ENCODE results near the gene NTSR1.

NTSR1 gene

GRCh38 chr20:62742550-62742949 lies 33.9 kb downstream of the NTSR1 start:
- DNase-seq, result no peak

DNA sequence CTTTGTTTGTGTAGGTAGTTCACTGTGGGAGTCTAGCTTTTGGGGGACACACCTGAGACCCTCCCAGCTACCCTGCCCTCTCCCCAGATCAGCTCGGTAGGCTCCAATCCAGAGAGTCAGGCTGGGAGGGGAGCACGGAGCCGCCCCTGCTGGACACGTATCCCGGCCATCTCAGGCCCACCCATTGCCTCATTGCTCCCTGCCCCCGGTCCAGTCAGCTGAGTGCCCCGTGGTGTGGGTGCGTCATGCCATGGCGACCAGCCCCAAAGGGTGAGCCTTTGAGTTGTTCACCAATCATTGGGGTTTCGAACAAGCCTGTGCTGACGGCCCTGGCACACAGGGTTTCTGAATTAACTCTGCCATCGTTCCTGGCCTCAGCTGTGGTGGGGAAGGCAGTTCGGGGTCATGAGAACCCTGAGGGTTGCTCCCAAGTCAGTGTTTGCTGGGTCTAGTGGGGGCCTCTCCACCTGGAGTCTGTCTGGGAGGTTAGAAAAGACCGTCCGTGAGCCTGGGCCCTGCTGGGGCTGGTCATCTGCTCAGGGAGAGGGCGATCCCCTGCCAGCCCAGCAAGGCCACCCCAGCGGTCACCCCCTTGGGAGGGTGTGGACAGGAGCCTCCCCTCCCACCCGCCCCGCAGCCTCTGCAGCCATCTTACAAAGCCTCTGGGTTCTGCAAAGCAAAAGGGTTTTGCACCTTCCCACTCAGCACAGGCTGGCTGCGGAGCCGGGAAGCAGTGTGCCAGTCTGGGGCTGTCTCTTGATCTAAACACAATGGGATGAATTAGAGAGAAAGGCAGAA lies 34.5 kb downstream of the NTSR1 start:
- DNase-seq, result no peak

DNA sequence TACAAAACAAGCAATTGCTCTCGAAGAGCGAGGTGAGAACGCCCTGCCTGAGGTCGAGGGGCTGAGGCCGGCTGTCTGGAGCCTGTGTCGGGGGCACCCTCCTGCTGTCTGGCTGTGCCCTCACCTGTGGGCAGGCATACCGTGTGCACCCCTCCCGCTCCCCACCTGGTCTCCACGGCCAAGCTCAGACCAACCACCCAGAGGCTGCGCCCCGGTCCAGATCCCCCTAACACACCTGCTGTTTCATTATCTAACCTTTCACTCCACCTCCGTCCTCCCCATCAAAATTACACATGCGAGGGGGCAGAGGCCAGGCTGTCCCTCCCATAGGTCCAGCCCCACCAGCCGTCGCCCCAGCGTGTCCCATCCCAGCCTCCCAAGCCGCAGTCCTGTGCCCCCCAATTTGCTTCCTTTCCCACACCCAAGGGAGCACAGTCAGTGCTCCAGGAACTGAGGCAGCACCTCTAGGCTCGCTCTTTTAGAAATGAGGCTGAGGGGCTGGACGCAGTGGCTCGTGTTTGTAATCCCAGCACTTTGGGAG lies 35.2 kb downstream of the NTSR1 start:
- DNase-seq, result no peak

- no peak for DNase-seq
Measured at GRCh38 chr20:62744741-62745191, 36.1 kb downstream of the NTSR1 start.

DNA sequence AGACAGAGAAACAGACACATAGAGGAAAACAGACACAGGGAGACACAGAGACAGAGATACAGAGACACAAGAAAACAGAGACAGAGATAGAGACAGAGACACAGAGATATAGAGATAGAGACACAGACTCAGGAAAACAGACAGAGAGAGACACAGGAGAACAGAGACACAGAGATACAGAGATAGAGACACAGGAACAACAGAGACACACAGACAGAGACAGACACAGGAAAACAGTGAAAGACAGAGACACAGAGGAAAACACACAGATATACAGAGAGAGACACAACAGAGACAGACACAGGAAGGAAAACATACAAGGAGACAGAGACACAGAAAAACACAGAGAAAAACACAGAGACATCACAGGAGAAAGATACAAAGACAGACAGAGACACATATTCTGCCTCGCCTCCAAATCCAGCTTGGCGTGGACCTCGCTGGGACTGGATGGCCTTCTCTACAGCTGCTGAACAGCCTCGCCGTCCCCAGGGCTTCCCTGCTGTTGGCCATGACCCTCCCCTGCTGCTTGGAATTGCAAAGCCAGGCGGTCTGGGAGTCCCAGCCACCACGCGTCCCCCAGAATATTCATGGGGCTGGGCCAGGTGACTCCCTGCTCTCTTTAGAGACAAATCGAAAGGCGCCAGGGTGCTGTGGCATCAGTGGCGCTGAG lies 36.8 kb downstream of the NTSR1 start:
- no peak for DNase-seq

- no peak for DNase-seq
Measured at GRCh38 chr20:62745952-62746288, 37.3 kb downstream of the NTSR1 start.

DNA sequence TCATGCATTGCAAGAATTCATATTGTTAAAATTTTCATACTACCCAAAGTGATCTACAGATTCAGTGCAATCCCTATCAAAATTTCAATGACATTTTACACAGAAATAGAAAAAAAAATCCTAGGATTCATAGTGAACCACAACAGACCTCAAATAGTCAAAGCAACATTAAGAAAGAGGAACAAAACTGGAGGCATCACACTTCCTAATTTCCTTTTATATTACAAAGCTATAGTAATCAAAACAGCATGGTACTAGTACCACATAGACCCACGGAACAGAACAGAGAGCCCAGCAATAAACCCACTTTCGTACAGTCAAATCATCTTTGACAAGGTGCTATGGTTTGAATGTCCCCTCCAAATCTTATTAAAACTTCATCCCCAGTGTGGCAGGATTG lies 39.7 kb downstream of the NTSR1 start:
- no peak for DNase-seq

DNA sequence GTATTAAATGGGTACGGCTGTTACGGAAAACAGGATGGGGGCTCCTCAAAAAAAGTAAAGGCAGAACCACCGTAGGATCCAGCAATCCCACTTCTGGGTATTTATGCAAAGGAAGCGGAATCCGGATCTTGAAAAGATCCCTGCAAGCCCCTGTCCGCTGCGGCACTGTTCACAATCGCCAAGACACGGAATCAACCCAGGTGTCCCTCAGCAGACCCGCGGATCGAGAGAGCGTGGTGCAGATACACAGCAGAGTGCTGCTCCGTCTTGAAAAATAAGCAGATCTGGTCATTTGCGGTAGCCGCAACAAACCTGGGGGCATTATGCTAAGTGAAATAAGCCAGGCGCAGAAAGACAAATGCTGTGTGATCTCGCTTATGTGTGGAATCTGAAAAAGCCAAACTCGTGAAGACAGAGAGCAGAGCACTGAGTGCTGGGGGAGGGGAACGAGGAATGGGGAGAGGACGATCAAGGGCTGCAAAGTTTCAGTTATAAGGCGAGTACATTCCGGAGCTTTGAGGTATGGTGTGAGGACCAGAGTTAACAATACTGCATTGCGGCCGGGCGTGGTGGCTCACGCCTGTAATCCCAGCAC lies 41.3 kb downstream of the NTSR1 start:
- DNase-seq, result no peak

DNA sequence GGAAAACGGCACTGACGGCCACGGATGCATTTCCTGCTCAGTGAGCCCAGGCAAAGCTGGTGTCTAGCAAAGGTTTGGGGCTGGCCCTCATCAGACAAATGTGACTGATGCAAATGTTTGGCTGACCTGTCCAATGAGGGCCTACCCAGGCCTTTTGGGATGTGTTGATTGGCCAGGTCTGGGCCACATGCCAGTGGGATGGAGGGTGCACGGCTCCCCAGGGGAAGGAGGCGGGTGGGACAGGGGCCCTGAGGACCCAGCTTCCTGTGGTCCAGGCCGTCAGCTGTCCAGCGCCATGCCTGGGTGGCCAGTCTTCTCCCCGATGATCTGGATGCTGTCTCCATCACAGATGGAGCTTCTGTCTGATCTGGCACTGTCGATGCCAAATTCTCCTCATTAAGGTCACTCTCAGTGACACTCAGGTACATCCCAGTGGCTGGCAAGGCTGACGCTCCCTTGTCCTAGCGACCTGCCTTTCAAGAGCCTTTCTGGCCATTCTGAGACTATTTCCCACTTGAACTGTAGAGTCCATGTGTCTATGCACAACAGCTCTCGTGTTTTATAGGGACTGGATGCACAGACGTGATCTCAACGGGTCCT lies 43.0 kb downstream of the NTSR1 start:
- DNase-seq, result no peak

DNA sequence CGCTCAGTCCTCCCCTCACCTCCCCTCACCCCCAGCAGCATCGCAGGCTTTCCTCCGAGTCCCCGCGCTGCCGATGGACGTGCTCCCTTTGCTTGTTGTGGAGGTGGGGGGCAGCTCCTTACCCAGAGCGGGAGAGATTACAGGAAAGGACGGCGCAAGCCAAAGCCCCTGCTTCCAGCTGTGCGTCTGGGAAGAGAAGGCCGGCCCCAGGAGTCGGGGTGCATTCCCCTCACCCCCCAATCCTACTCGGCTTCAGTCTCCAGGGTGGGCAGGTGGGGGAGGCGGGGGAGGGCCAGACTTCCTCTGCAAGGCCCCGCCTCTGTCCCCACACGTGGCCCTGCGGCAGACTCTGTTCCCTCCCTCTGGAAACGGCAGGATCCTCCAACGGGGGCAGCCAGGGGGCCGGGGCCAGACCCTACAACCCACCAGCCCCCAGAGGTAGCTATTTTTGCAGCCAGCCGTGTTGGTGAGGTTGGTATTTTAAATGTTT lies 43.6 kb downstream of the NTSR1 start:
- DNase-seq, result no peak

DNA sequence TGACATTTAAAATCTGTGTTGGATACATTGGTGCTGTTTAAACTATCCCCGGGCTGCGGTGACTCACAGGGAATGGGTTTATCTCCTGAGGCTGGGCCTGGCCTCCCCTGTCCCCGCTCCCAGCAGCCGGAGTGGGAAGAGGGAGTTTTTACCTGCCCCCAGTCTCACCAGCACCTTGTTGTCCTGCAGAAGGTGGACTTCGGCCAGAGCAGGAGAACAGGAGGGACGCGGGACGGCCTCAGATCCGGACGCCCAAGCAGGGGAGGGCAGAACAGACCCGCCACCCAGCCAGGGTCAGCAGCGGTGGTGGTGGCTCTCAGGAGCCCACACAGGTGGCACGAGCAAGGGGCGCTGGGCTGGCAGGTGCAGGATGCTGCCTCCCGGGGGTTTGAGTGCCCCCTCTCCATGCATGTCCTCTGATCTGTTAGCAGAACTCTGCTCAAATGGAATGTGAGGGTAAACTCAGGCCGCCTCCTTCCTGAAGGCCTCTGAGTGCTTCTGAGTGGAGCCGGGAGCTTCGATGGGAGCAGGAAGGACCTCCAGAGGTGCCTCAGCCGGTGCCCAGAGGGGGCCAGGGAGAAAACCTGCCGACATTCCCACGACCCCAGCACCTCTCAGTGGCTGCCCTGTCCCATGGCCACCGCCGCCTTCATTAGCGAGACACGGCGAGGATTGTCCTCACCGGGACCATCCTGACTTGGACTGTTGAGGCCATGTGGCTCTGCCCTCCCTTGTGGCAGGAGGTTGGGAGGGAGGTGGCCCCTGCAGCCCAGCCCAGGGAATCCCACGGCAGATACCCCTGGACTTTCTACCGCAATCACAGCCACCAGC lies 44.2 kb downstream of the NTSR1 start:
- no peak for DNase-seq

DNA sequence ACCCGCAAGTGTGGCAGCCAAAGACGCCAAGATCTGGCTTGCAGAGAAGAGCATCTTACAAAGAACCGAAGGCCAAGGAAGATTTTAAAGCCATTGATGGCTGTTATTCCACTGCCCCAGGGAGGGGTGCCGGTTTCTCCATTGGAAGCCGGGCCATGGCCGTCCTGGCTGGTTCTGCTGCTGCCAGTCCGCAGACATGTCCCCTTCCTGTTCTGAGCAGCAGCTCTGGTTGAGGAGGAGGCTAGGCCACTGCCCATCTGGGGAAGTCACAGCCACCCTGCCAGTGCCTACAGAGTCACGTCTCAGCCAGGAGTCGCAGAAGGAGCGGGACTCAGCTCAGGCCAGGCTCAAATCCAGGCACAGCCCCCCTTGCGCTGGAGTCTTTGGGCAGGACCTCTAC lies 45.0 kb downstream of the NTSR1 start:
- no peak for DNase-seq

DNA sequence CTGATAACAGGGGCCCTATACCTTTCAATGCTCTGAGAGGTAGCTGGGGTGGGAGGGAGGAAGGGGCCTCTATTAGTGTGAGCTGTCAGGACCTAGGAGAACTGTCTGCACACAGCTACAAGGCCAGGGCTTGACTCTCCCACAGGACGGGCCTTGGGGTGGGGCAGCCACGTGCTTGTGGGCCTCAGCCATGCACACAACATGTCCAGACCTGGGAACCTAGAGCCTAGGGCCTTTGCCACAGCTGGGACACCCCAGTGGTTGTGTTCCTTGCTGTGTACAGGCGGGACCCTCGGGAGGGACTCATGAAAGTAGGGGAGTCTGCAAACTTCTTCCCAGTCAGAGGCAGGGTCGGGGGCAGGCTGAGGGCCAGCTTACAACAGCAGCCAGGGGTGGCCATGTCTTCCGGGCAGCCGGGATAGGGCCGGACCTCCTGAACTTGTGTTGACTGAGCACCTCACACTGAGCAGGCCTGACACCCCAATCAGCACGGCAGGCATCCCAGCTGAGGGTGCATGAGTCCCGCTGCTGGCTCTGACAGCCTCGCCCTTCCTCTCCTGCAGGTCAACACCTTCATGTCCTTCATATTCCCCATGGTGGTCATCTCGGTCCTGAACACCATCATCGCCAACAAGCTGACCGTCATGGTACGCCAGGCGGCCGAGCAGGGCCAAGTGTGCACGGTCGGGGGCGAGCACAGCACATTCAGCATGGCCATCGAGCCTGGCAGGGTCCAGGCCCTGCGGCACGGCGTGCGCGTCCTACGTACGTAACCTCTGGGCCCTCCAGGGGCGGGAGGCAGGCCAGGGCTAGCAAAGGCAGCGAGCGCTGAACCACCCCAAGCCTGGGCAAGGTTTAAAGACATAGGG lies 45.7 kb downstream of the NTSR1 start:
- no peak for DNase-seq

GRCh38 chr20:62754991-62755356 lies 46.3 kb downstream of the NTSR1 start:
- no peak for DNase-seq

DNA sequence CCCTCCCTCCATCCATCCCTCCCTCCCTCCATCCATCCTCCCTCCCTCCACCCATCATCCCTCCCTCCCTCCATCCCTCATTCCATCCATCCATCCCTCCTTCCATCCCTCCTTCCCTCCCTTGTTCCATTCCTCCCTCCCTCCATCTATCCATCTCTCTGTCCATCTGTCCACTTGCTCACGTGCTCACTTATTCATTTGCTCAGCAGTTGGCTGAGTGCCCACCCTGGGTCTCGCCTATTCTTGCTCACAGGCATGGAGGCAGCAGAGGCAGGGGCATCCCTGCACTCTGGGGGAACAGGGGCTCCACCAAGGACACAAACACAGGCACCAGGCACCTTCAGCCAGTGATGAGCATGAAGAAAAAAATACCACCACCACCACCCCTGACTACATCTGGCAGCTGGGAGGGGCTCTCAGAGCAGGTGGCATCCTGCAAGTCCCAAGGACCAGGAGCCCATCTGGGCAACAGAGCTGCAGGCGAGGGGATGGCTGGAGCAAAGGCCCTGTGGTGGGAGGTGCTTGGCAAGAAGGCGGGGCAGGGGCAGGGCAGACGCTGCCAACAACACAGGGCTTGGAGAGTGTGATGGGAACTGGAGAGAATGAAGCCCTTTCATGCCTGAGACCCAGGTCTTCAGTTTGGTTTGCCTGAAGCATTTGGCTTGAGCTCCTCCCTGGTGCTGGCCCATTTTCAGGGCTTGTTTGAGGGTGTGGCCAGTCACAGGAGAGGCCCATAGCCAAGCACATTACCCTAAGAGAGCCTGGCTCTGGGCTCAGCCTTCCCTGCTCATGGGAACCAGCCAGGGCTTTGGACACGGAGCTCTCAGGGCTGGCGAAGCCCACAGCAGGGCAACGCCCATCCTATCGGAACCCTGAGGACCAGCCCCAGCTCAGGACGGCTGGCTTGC lies 47.4 kb downstream of the NTSR1 start:
- no peak for DNase-seq

DNA sequence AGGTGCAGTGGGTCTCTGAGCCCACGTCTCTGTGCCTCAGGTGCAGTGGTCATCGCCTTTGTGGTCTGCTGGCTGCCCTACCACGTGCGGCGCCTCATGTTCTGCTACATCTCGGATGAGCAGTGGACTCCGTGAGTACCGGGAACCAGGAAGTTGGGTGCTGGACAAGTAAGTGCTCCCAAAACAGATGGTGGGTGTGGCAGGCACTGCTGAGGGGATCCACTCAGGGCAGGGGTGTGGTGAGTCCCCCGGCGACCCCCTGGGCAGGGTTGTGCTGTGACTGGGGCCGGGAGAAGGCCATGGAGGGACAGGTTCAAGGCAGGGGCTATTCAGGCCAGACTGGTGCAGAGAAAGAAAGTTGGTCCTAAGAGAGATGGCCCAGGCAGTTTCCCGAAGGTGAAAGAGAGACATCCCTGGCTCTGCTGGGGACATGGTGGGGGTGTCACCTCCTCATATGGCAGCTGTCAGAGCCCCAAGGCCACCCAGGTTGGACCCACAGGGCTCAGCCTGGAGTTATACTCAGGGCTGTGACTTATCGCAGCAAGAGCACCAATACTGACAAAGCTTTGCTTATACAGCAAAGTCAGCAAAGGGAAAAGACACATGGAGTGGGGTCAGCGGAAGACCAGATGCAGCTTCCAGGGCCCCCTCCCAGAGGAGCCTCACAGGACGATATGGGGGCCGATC lies 49.7 kb downstream of the NTSR1 start:
- no peak for DNase-seq

- DNase-seq, result no peak
Measured at GRCh38 chr20:62759981-62760431, 51.4 kb downstream of the NTSR1 start.

DNA sequence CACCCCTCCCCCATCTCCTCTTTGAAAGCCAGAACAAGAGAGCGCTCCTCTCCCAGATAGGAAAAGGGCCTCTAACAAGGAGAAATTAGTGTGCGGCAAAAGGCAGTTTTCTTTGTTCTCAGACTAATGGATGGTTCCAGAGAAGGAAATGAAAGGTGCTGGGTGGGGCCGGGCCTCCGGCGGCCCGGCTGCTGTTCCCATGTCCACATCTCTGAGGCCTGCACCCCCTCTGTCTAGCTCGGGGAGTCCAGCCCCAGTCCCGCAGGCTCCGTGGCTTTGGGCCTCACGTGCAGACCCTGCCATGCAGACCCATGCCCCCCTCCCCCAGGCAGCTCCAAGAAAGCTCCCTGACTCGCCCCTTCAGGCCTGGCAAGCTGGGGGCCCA lies 51.8 kb downstream of the NTSR1 start:
- DNase-seq, result no peak

- DNase-seq, result no peak
Measured at GRCh38 chr20:62760856-62761758, 52.5 kb downstream of the NTSR1 start.
